Memory B cell (primary cell): ENCODE results near the gene FRK.
"Not testable (repeated sequence)": the region's sequence is repeated elsewhere in the genome, so short reads cannot be mapped to it uniquely, and the experiment has no call there.

Experiments used
- ATAC-seq: fragments of 150-1000 bp; cut with Tn5 transposase; 2 replicates; pipeline ENCODE4 v1.10.0; 2021; ENCODE audit warnings: low read depth, mild to moderate bottlenecking, moderate library complexity
- DNase-seq, 2 donors: peaks; one replicate each; pipeline ENCODE4 v3.0.0; 2022; ENCODE audit warnings: low spot score in 2 of 2
- H3K27ac Mint-ChIP-seq: one replicate; pipeline ENCODE4 v1.8.0; 2022; ENCODE audit warnings: mild to moderate bottlenecking, moderate library complexity, mixed read lengths
- H3K27me3 Mint-ChIP-seq: one replicate; pipeline ENCODE4 v1.8.0; 2022; ENCODE audit warnings: mixed read lengths
- H3K36me3 Mint-ChIP-seq: one replicate; pipeline ENCODE4 v1.8.0; 2022; ENCODE audit warnings: mild to moderate bottlenecking, mixed read lengths
- H3K4me1 Mint-ChIP-seq: one replicate; pipeline ENCODE4 v1.8.0; 2022; ENCODE audit warnings: mixed read lengths
- H3K4me3 Mint-ChIP-seq: one replicate; pipeline ENCODE4 v1.8.0; 2022; ENCODE audit warnings: mild to moderate bottlenecking, moderate library complexity, mixed read lengths
- H3K9me3 Mint-ChIP-seq: one replicate; pipeline ENCODE4 v1.8.0; 2022; ENCODE audit warnings: mixed read lengths

FRK gene

DNA sequence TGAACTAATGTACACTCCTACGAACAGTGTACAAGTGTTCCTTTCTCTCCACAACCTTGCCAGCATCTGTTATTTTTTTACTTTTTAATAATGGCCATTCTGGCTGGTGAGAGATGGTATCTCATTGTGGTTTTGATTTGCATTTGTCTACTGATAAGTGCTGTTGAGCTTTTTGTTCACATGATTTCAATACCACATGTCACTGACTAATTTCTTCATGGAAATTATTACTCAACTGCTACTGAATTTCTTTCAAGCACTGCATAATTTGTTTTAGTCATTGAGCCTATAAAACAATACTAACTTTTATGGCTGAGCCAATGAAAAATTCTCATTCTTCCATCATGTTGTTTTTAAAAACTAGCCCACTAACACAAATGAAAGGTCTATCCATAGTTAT, 115.4 kb downstream of the FRK start:
- peaks cover 3% of the 10 kb centered on the region for H3K9me3 Mint-ChIP-seq
- peaks cover 4% of the 10 kb centered on the region for H3K36me3 Mint-ChIP-seq
- H3K4me3 Mint-ChIP-seq = no peak overlapping the region
- no peaks in the 10 kb centered on the region for H3K4me1 Mint-ChIP-seq
- no peaks in the 10 kb centered on the region for H3K27me3 Mint-ChIP-seq
- DNase-seq (no peak), ATAC-seq (no peak)
- H3K27ac Mint-ChIP-seq = no peak overlapping the region

DNA sequence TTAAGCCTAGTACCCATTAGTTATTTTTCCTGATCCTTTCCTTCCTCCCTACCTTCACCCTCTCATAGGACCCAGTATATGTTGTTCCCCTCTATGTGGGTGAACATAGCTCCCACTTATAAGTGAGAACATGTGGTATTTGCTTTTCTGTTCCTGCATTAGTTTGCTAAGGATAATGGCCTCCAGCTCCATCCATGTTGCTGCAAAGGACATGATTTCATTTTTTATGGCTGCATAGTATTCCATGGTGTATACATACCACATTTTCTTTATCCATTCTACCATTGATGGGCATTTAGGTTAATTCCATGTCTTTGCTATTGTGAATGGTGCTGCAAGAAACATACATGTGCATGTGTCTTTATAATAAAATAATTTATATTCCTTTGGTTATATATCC, 115.9 kb downstream of the FRK start:
- not testable (repeated sequence) for H3K36me3 Mint-ChIP-seq, H3K27me3 Mint-ChIP-seq, H3K9me3 Mint-ChIP-seq, H3K4me1 Mint-ChIP-seq, H3K27ac Mint-ChIP-seq, H3K4me3 Mint-ChIP-seq, ATAC-seq, DNase-seq

DNA sequence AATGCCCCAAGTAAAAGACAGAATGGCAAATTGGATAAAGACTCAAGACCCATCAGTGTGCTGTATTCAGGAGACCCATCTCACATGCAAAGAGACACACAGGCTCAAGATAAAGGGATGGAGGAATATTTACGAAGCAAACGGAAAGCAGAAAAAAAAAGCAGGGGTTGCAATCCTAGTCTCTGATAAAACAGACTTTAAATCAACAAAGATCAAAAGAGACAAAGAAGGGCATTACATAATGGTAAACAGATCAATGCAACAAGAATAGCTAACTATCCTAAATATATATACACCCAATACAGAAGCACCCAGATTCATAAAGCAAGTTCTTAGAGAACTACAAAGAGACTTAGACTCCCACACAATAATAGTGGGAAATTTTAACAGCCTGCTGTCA, 123.2 kb downstream of the FRK start:
- not testable (repeated sequence) for H3K9me3 Mint-ChIP-seq, H3K27ac Mint-ChIP-seq, H3K36me3 Mint-ChIP-seq

DNA sequence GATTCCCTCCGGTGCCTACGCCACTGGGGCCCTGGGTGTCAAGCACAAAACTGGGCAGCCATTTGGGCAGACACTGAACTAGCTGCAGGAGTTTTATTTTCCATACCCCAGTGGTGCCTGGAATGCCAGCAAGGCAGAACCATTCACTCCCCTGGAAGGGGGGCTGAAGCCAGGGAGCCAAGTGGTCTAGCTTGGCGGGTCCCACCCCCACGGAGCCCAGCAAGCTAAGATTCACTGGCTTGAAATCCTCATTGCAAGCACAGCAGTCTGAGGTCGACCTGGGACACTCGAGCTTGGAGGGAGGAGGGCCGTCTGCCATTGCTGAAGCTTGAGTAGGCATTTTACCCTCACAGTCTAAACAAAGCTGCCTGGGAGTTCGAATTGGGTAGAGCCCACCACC, 125.3 kb downstream of the FRK start:
- ATAC-seq (no peak), DNase-seq (no peak)
- no peak overlapping the region for H3K4me3 Mint-ChIP-seq
- H3K27ac Mint-ChIP-seq = no peak overlapping the region
- peaks cover 8% of the 10 kb centered on the region for H3K9me3 Mint-ChIP-seq
- H3K36me3 Mint-ChIP-seq = peaks cover 3% of the 10 kb centered on the region
- H3K27me3 Mint-ChIP-seq = no peaks in the 10 kb centered on the region
- no peaks in the 10 kb centered on the region for H3K4me1 Mint-ChIP-seq

More for the DNA sequence above, 123.2 kb downstream of the FRK start:
- not testable (repeated sequence) for DNase-seq, ATAC-seq, H3K27me3 Mint-ChIP-seq, H3K4me1 Mint-ChIP-seq, H3K4me3 Mint-ChIP-seq

DNA sequence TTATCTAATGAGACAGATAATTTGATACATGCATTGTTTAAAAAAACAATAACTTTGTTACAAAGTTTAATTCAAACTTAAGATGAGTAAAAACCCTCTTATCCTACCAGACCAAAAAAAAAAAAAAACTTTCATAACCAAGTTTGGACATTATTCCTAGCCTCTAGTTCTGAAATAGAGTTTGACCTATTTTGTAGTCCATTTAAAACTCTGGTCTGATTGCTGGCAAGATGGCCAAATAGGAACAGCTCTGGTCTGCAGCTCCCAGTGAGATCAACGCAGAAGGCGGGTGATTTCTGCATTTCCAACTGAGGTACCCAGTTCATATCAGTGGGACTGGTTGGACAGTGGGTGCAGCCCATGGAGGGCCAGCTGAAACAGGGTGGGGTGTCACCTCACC, 125.9 kb downstream of the FRK start:
- Mint-ChIP-seq H3K9me3 (peaks cover 5% of the 10 kb centered on the region), H3K4me3 (no peak overlapping the region), H3K36me3 (no peaks in the 10 kb centered on the region), H3K4me1 (no peaks in the 10 kb centered on the region), H3K27ac (no peak overlapping the region), H3K27me3 (no peaks in the 10 kb centered on the region)
- no peak for ATAC-seq
- DNase-seq = no peak

DNA sequence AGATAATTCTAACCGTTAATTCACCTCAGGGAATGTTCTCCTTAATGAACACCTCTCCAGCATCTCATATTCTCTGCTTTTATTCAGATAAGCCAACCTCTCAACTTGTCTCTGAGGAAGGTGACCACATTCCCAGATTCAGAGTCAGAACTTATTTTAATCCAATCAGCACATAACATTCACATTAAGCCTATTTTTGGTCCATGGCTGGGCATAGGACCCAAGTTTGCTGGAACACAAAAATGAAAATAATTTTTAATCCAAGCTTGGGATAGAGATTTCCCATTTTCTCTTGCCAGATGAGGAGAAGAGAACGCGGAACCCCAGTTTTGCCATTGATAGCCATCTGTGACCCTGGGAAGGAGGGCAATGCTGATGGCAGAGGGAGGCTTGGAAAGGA, 126.5 kb downstream of the FRK start:
- no peaks in the 10 kb centered on the region for H3K9me3 Mint-ChIP-seq
- peaks cover 2% of the 10 kb centered on the region for H3K27me3 Mint-ChIP-seq
- no peak overlapping the region for H3K27ac Mint-ChIP-seq
- ATAC-seq (no peak), DNase-seq (no peak)
- H3K4me3 Mint-ChIP-seq = no peak overlapping the region
- H3K36me3 Mint-ChIP-seq = no peaks in the 10 kb centered on the region
- no peaks in the 10 kb centered on the region for H3K4me1 Mint-ChIP-seq

DNA sequence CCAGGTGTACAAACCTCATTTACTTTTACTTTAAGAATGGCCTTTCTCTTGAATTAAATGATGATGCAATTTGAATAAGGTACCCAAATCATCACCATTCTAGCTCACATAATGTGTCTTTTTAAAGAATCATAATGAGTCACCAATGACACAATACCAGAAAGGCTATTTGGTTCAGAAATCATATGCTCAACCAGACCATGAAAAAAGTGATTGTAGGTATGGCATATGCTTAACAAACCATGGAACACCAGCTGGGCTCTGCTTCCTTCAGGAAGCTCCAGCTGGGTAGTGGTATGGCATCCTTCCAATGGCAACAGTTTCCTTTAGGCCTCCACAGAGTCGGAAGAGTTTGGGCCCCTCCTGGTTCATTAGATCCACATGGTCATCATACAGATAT, 128.2 kb downstream of the FRK start:
- DNase-seq (no peak), ATAC-seq (no peak)
- no peak overlapping the region for H3K4me3 Mint-ChIP-seq
- H3K36me3 Mint-ChIP-seq = no peaks in the 10 kb centered on the region
- no peaks in the 10 kb centered on the region for H3K9me3 Mint-ChIP-seq
- H3K27ac Mint-ChIP-seq = no peak overlapping the region
- H3K4me1 Mint-ChIP-seq = no peaks in the 10 kb centered on the region
- H3K27me3 Mint-ChIP-seq = peaks cover 3% of the 10 kb centered on the region

DNA sequence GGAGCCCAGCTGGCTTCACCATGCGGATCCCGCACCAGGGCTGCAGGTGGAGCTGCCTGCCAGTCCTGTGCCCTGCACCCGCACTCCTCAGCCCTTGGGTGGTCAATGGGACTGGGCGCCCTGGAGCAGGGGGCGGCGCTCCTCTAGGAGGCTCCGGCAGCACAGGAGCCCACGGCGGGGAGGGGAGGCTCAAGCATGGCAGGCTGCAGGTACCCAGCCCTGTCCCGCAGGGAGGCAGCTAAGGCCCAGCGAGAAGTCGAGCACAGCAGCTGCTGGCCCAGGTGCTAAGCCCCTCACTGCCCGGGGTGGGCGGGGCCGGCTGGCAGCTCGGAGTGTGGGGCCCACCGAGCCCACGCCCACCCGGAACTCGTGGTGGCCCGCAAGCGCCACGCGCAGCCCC, 132.7 kb downstream of the FRK start:
- not testable (repeated sequence) for H3K4me1 Mint-ChIP-seq, H3K9me3 Mint-ChIP-seq, H3K27me3 Mint-ChIP-seq, ATAC-seq, H3K27ac Mint-ChIP-seq, H3K36me3 Mint-ChIP-seq, H3K4me3 Mint-ChIP-seq, DNase-seq

DNA sequence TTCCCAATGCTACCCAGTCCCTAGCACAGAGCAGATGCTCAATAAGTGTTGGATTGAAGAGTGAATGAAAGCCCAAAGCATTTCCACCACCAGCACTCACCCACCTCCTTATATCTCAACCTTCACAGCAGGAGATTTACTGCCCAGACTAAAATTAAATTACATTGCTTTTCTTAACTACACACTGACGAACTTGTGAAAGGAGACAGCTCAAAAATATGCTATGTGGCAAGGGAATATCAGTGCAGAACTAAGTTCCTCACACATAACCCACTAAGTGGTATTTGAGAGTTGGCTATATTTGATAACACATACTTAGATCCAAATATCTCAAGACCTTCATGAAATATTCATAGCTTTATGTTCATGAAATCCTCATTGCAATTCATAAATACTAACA, 137.7 kb downstream of the FRK start:
- no peak overlapping the region for H3K27ac Mint-ChIP-seq
- H3K9me3 Mint-ChIP-seq = no peaks in the 10 kb centered on the region
- H3K4me1 Mint-ChIP-seq = no peaks in the 10 kb centered on the region
- DNase-seq (no peak), ATAC-seq (no peak)
- no peak overlapping the region for H3K4me3 Mint-ChIP-seq
- H3K36me3 Mint-ChIP-seq = no peaks in the 10 kb centered on the region
- H3K27me3 Mint-ChIP-seq = peaks cover 5% of the 10 kb centered on the region

DNA sequence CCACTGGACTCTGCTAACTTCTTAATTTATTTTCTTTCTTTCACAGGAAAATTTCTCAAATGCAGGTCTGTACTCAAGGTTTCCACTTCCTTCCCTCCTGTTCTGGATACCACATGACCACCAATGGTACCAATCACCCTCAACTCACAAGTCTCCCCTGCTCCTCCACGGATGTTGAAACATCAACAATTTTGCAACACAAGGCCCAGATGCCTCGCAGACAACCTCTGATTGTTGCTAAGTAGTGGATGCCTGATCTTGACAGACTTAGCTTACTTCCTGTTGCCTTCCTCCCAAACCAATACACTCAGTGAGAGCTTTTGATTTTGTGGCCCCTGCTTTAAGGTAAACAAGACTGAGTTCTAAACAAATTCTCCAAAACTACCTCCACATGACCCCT, 146.6 kb downstream of the FRK start:
- Mint-ChIP-seq H3K4me3 (no peak overlapping the region), H3K27me3 (peaks cover 17% of the 10 kb centered on the region), H3K27ac (no peak overlapping the region), H3K9me3 (no peaks in the 10 kb centered on the region), H3K4me1 (no peaks in the 10 kb centered on the region), H3K36me3 (no peaks in the 10 kb centered on the region)
- no peak for DNase-seq
- no peak for ATAC-seq

DNA sequence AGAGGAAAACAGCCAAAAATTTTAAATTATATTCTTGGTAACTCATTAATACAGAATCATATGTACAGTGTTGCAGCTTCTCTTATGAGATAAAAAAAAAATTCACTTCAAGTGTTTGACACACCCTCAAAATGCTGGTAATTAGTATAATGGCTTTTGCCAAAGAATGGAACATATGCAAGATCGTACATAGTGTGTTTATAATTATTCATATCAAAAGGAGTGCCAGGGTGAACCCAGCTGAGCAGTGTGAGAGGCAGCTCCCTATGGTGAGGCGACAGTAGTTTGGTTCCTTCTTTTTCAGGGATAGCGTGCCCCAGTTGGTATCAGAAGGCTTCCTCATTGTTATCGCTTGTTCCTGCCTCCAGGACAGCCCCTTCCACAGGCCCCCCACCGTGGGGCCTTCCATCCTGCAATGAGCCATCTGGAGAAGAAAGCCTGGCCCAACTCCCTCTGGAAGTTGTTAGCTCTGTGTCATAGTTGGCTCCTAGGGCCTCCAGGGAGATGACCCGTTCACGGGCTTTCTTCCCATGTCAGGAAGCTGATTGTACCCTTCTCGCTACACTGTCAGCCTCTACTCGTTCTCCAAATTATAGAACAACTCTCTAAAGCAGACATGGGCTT, 150.7 kb downstream of the FRK start:
- ATAC-seq = no peak
- Mint-ChIP-seq H3K36me3 (no peaks in the 10 kb centered on the region), H3K4me3 (no peak overlapping the region), H3K9me3 (no peaks in the 10 kb centered on the region), H3K4me1 (no peaks in the 10 kb centered on the region), H3K27ac (no peak overlapping the region), H3K27me3 (peaks cover 10% of the 10 kb centered on the region)
- DNase-seq = no peak

DNA sequence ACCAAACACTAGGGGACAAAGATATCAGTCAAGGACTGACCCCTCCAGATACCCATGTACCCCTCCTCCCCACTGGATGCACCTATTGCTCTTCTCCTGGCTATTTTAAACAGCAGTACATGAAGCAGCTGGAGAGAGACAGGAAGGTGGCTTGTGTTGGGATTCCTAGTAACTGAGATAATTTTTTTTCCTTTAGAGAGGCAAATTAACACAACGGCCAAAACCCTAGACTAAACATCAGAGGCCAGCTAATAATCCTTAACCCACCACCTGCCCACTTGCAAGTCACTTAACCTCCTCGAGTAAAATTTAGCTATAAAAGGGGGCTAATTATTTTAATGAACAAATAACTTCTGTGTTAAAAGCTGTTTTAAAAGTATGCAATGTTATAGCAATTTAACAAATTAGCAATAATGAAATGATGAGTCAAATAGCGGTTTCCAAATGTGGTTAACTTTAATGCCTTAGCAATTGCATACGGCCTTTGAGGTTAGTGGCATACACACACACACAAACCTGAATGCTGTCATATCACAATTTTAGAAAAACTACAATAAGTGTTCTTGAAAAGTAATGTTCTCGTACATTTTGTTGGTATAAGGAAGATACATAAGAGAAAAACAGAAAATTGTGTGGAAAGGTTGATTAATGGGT, 151.7 kb downstream of the FRK start:
- Mint-ChIP-seq H3K27me3 (peaks cover 9% of the 10 kb centered on the region), H3K9me3 (no peaks in the 10 kb centered on the region), H3K27ac (no peak overlapping the region), H3K4me1 (no peaks in the 10 kb centered on the region), H3K36me3 (no peaks in the 10 kb centered on the region), H3K4me3 (no peak overlapping the region)
- no peak for ATAC-seq
- DNase-seq = no peak

DNA sequence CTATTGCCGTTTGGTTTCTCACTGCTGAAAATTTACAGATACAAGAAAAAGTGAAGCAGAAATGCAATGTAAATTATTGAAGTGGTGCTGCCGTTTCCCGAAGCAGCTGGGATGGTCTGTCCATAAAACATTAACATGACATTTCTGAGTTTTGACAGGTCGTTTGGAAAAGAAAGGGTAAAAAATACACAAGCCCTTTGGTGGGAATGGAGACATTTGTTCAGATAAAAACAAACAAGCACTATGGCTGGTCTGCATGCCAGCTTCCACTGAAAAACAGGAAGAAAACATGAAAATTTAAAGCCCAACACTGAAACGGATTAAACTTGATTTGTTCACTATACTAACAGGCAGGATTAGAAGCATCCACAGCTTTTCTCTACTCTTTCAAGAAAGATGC, 155.2 kb downstream of the FRK start:
- DNase-seq (no peak), ATAC-seq (no peak)
- Mint-ChIP-seq H3K36me3 (no peaks in the 10 kb centered on the region), H3K4me1 (no peaks in the 10 kb centered on the region), H3K4me3 (no peak overlapping the region), H3K9me3 (no peaks in the 10 kb centered on the region), H3K27ac (no peak overlapping the region), H3K27me3 (peaks cover 4% of the 10 kb centered on the region)

DNA sequence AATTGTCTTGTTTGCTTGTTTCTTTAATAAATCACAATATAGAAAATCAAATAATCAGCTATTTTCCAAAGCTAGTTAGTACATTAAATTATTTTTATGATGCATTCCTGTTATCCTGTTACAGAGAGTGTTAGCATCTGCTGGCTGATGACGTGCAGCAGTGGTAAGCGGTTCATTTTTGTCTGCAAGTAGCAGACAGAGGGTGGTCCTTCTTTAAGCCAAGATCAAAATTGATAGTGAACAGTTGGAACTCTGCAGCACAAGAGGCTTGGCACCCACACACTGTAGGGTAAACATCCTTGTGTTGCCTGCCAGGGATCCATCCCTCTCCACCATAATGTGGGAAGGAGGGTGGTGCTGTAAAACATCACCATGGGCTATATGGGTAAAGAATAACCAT, 158.3 kb downstream of the FRK start:
- H3K27me3 Mint-ChIP-seq = no peaks in the 10 kb centered on the region
- DNase-seq (no peak), ATAC-seq (no peak)
- H3K36me3 Mint-ChIP-seq = no peaks in the 10 kb centered on the region
- H3K4me1 Mint-ChIP-seq = peaks cover 2% of the 10 kb centered on the region
- no peaks in the 10 kb centered on the region for H3K9me3 Mint-ChIP-seq
- H3K27ac Mint-ChIP-seq = no peak overlapping the region
- no peak overlapping the region for H3K4me3 Mint-ChIP-seq

DNA sequence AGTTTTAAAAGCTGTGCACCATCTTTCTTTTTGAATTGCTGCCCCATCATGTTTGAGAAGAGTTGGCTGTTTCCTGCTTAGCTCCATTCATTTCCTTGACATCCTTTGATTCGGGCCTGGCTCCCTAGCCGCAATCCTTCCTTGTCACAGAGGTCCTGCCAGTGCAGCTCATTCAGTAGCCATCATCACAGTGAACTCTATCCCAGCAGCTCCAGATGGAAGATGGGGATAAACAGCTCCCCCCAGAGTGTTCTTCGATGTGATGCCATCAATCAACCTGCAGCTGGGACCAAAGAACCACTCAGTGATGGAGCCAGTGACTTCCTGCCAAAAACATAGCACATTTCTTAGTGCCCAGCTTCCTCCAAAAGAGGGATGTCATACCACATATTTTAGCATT, 158.8 kb downstream of the FRK start:
- H3K9me3 Mint-ChIP-seq = no peaks in the 10 kb centered on the region
- no peaks in the 10 kb centered on the region for H3K36me3 Mint-ChIP-seq
- no peak for ATAC-seq
- no peak for DNase-seq
- H3K4me1 Mint-ChIP-seq = peaks cover 2% of the 10 kb centered on the region
- H3K27me3 Mint-ChIP-seq = no peaks in the 10 kb centered on the region
- H3K4me3 Mint-ChIP-seq = no peak overlapping the region
- H3K27ac Mint-ChIP-seq = no peak overlapping the region
